PFSK-1 (cell line): ENCODE results near the gene CA5B.

ENCODE experiments used
- POLR2AphosphoS5 ChIP-seq: IDR thresholded peaks from 2 replicates; pipeline ENCODE4 v1.6.1; 2012; ENCODE audit warnings: low read depth, mild to moderate bottlenecking, control low read depth, low read length, moderate library complexity
- SIN3A ChIP-seq: IDR thresholded peaks from 2 replicates; pipeline ENCODE4 v1.6.1; 2012; ENCODE audit warnings: mild to moderate bottlenecking, low read length, moderate library complexity, borderline replicate concordance; ENCODE audit not compliant: insufficient read depth
- TF ChIP-seq, protein P1 (sequence below), 2 experiments: IDR thresholded peaks; 2 replicates each; pipeline versions ENCODE4 v1.6.1 to v1.8.0; 2011 to 2012; ENCODE audit warnings: low read depth in 2 of 2, low read length in 2 of 2, control low read depth in 1 of 2, inconsistent platforms in 1 of 2, mild to moderate bottlenecking in 1 of 2, moderate library complexity in 1 of 2; ENCODE audit not compliant: insufficient read depth in 1 of 2

DNA sequence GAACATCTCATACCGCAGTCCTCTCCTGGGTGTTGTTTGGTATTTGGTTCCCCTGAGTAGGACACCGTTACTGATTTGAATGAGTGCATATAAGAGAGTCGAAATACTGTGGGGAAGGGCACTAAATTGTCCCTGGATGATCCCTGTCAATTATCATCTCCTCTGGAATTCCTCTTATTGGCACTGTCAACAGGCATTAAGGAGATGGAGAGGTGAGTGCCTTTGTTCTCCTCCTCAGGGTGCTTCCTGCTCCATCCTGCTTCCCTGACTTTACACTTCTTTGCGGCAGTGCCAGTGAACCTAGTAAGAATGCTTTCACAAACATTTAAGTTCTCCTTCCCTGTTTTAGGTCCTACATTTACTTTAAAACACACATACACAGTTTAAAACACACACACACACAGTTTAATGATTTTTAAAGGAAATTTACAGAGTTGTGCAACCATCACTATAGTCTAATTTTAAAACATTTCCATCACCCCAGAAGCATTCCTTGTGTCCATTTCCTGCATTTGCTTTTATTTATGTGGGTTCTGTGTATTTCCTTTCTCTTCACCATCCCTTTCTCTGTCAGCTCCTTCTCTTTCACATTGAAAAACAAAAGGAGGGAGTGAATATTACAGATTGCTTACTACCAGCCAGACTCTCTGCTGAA is 31.4 kb downstream of the CA5B start:
- TF ChIP-seq POLR2AphosphoS5, result no peak
- TF ChIP-seq SIN3A, result no peak
- TF ChIP-seq, protein P1, sequence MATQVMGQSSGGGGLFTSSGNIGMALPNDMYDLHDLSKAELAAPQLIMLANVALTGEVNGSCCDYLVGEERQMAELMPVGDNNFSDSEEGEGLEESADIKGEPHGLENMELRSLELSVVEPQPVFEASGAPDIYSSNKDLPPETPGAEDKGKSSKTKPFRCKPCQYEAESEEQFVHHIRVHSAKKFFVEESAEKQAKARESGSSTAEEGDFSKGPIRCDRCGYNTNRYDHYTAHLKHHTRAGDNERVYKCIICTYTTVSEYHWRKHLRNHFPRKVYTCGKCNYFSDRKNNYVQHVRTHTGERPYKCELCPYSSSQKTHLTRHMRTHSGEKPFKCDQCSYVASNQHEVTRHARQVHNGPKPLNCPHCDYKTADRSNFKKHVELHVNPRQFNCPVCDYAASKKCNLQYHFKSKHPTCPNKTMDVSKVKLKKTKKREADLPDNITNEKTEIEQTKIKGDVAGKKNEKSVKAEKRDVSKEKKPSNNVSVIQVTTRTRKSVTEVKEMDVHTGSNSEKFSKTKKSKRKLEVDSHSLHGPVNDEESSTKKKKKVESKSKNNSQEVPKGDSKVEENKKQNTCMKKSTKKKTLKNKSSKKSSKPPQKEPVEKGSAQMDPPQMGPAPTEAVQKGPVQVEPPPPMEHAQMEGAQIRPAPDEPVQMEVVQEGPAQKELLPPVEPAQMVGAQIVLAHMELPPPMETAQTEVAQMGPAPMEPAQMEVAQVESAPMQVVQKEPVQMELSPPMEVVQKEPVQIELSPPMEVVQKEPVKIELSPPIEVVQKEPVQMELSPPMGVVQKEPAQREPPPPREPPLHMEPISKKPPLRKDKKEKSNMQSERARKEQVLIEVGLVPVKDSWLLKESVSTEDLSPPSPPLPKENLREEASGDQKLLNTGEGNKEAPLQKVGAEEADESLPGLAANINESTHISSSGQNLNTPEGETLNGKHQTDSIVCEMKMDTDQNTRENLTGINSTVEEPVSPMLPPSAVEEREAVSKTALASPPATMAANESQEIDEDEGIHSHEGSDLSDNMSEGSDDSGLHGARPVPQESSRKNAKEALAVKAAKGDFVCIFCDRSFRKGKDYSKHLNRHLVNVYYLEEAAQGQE (IDR thresholded peaks at IDR 0.05; ENCODE audit: insufficient read depth in 1 of 2, low read depth in 2 of 2, low read length in 2 of 2), result no peak
